ENCODE data around the gene GBE1. TPM values are rescaled to one million over a fixed set of nuclear protein-coding genes. Genes with fewer than 3 reads are reported as not detected.

Gene GBE1
- total RNA-seq, 1 donor, result 184 TPM

GRCh38 chr3:81531263-81531662 is 230.2 kb downstream of the GBE1 start:
- no peak for TF ChIP-seq CTCF (IDR thresholded peaks at IDR 0.05; ENCODE audit: extremely low read depth, low read depth, low read length)
- Histone ChIP-seq H3K4me3 (ENCODE audit: insufficient read depth, low read length) (no peak overlapping the region), H3K36me3 (ENCODE audit: insufficient read depth, low read length) (peaks cover 24% of the 10 kb centered on the region), H2AFZ (ENCODE audit: low read length) (no peak overlapping the region), H3K4me1 (ENCODE audit: insufficient read depth, low read length) (no peaks in the 10 kb centered on the region), H3K27me3 (ENCODE audit: insufficient read depth, low read length) (no peaks in the 10 kb centered on the region), H3K4me2 (ENCODE audit: insufficient read depth, low read length) (no peak overlapping the region), H4K20me1 (ENCODE audit: insufficient read depth, low read length) (no peaks in the 10 kb centered on the region), H3K9me3 (ENCODE audit: low read depth, low read length) (no peaks in the 10 kb centered on the region), H3K79me2 (ENCODE audit: insufficient read depth, low read length) (no peaks in the 10 kb centered on the region), H3K27ac (ENCODE audit: low read depth, low read length) (no peak overlapping the region)
- no peak for DNase-seq (ENCODE audit: insufficient read length, low spot score, missing footprints)

GRCh38 chr3:81530180-81530939 is 231.1 kb downstream of the GBE1 start:
- no peak overlapping the region for H2AFZ ChIP-seq (ENCODE audit: low read length)
- DNase-seq (ENCODE audit: insufficient read length, low spot score, missing footprints), result no peak
- peaks cover 24% of the 10 kb centered on the region for H3K36me3 ChIP-seq (ENCODE audit: insufficient read depth, low read length)
- no peak overlapping the region for H3K4me2 ChIP-seq (ENCODE audit: insufficient read depth, low read length)
- H3K4me1 ChIP-seq (ENCODE audit: insufficient read depth, low read length), result no peaks in the 10 kb centered on the region
- H4K20me1 ChIP-seq (ENCODE audit: insufficient read depth, low read length), result no peaks in the 10 kb centered on the region
- H3K27me3 ChIP-seq (ENCODE audit: insufficient read depth, low read length), result no peaks in the 10 kb centered on the region
- no peaks in the 10 kb centered on the region for H3K79me2 ChIP-seq (ENCODE audit: insufficient read depth, low read length)
- no peaks in the 10 kb centered on the region for H3K9me3 ChIP-seq (ENCODE audit: low read depth, low read length)
- H3K27ac ChIP-seq (ENCODE audit: low read depth, low read length), result no peak overlapping the region
- no peak overlapping the region for H3K4me3 ChIP-seq (ENCODE audit: insufficient read depth, low read length)
- no peak for TF ChIP-seq CTCF (IDR thresholded peaks at IDR 0.05; ENCODE audit: extremely low read depth, low read depth, low read length)

- no peaks in the 10 kb centered on the region for H3K27me3 ChIP-seq (ENCODE audit: insufficient read depth, low read length)
- H2AFZ ChIP-seq (ENCODE audit: low read length), result no peak overlapping the region
- H3K4me1 ChIP-seq (ENCODE audit: insufficient read depth, low read length), result peaks cover 3% of the 10 kb centered on the region
- no peaks in the 10 kb centered on the region for H3K79me2 ChIP-seq (ENCODE audit: insufficient read depth, low read length)
- no peak overlapping the region for H3K4me2 ChIP-seq (ENCODE audit: insufficient read depth, low read length)
- H4K20me1 ChIP-seq (ENCODE audit: insufficient read depth, low read length), result no peaks in the 10 kb centered on the region
- DNase-seq (ENCODE audit: insufficient read length, low spot score, missing footprints), result no peak
- H3K27ac ChIP-seq (ENCODE audit: low read depth, low read length), result no peak overlapping the region
- H3K36me3 ChIP-seq (ENCODE audit: insufficient read depth, low read length), result no peaks in the 10 kb centered on the region
- H3K4me3 ChIP-seq (ENCODE audit: insufficient read depth, low read length), result no peak overlapping the region
- H3K9me3 ChIP-seq (ENCODE audit: low read depth, low read length), result no peaks in the 10 kb centered on the region
- TF ChIP-seq CTCF (IDR thresholded peaks at IDR 0.05; ENCODE audit: extremely low read depth, low read depth, low read length), result no peak
Measured at GRCh38 chr3:81521855-81522254, 239.6 kb downstream of the GBE1 start.

GRCh38 chr3:81518945-81519344 is 242.5 kb downstream of the GBE1 start:
- Histone ChIP-seq H3K36me3 (ENCODE audit: insufficient read depth, low read length) (no peaks in the 10 kb centered on the region), H3K4me2 (ENCODE audit: insufficient read depth, low read length) (no peak overlapping the region), H3K27ac (ENCODE audit: low read depth, low read length) (no peak overlapping the region), H3K9me3 (ENCODE audit: low read depth, low read length) (no peaks in the 10 kb centered on the region), H3K27me3 (ENCODE audit: insufficient read depth, low read length) (no peaks in the 10 kb centered on the region), H3K79me2 (ENCODE audit: insufficient read depth, low read length) (no peaks in the 10 kb centered on the region), H3K4me1 (ENCODE audit: insufficient read depth, low read length) (peaks cover 3% of the 10 kb centered on the region), H2AFZ (ENCODE audit: low read length) (no peak overlapping the region), H3K4me3 (ENCODE audit: insufficient read depth, low read length) (no peak overlapping the region), H4K20me1 (ENCODE audit: insufficient read depth, low read length) (no peaks in the 10 kb centered on the region)
- TF ChIP-seq CTCF (IDR thresholded peaks at IDR 0.05; ENCODE audit: extremely low read depth, low read depth, low read length), result no peak
- DNase-seq (ENCODE audit: insufficient read length, low spot score, missing footprints), result no peak
